ENCODE measurements around the gene CABLES1. TPM values are rescaled to one million over a fixed set of nuclear protein-coding genes. Genes with fewer than 3 reads are reported as not detected.

The CABLES1 gene
- total RNA-seq, 1 experiment from 2014 or later, result 1.7 TPM

- in situ Hi-C loops (cut with HindIII; ENCODE audit: low pct_unique_long_range_greater_than_20kb, low sequenced_read_pairs), result no loop called here
- no peak for DNase-seq (ENCODE audit: low read depth)
Measured at GRCh38 chr18:23243816-23244215, 108.5 kb downstream of the CABLES1 start.

GRCh38 chr18:23244401-23244800 is 109.1 kb downstream of the CABLES1 start:
- in situ Hi-C loops (cut with HindIII; ENCODE audit: low pct_unique_long_range_greater_than_20kb, low sequenced_read_pairs), result no loop called here
- DNase-seq (ENCODE audit: low read depth), result no peak

GRCh38 chr18:23245461-23245860 is 110.2 kb downstream of the CABLES1 start:
- in situ Hi-C loops (cut with HindIII; ENCODE audit: low pct_unique_long_range_greater_than_20kb, low sequenced_read_pairs), result no loop called here
- DNase-seq (ENCODE audit: low read depth), result no peak

GRCh38 chr18:23247331-23247730 is 112.0 kb downstream of the CABLES1 start:
- DNase-seq (ENCODE audit: low read depth), result no peak
- in situ Hi-C loops (cut with HindIII; ENCODE audit: low pct_unique_long_range_greater_than_20kb, low sequenced_read_pairs), result no loop called here

- no peak for DNase-seq (ENCODE audit: low read depth)
- in situ Hi-C loops (cut with HindIII; ENCODE audit: low pct_unique_long_range_greater_than_20kb, low sequenced_read_pairs), result no loop called here
Measured at GRCh38 chr18:23247896-23248295, 112.6 kb downstream of the CABLES1 start.

GRCh38 chr18:23248826-23249225 is 113.5 kb downstream of the CABLES1 start:
- in situ Hi-C loops (cut with HindIII; ENCODE audit: low pct_unique_long_range_greater_than_20kb, low sequenced_read_pairs), result no loop called here
- no peak for DNase-seq (ENCODE audit: low read depth)

- in situ Hi-C loops (cut with HindIII; ENCODE audit: low pct_unique_long_range_greater_than_20kb, low sequenced_read_pairs), result no loop called here
- DNase-seq (ENCODE audit: low read depth), result no peak
Measured at GRCh38 chr18:23249348-23249747, 114.1 kb downstream of the CABLES1 start.

- in situ Hi-C loops (cut with HindIII; ENCODE audit: low pct_unique_long_range_greater_than_20kb, low sequenced_read_pairs), result no loop called here
- DNase-seq (ENCODE audit: low read depth), result no peak
Measured at GRCh38 chr18:23250893-23251656, 115.8 kb downstream of the CABLES1 start.

GRCh38 chr18:23253630-23254029 is 118.3 kb downstream of the CABLES1 start:
- DNase-seq (ENCODE audit: low read depth), result no peak
- in situ Hi-C loops (cut with HindIII; ENCODE audit: low pct_unique_long_range_greater_than_20kb, low sequenced_read_pairs), result no loop called here

GRCh38 chr18:23257137-23257536 is 121.9 kb downstream of the CABLES1 start:
- in situ Hi-C loops (cut with HindIII; ENCODE audit: low pct_unique_long_range_greater_than_20kb, low sequenced_read_pairs), result no loop called here
- no peak for DNase-seq (ENCODE audit: low read depth)

- DNase-seq (ENCODE audit: low read depth), result no peak
- in situ Hi-C loops (cut with HindIII; ENCODE audit: low pct_unique_long_range_greater_than_20kb, low sequenced_read_pairs), result no loop called here
Measured at GRCh38 chr18:23257686-23258565, 122.6 kb downstream of the CABLES1 start.

GRCh38 chr18:23258566-23259469 is 123.5 kb downstream of the CABLES1 start:
- in situ Hi-C loops (cut with HindIII; ENCODE audit: low pct_unique_long_range_greater_than_20kb, low sequenced_read_pairs), result no loop called here
- DNase-seq (ENCODE audit: low read depth), result no peak

GRCh38 chr18:23259701-23260681 is 124.7 kb downstream of the CABLES1 start:
- in situ Hi-C loops (cut with HindIII; ENCODE audit: low pct_unique_long_range_greater_than_20kb, low sequenced_read_pairs), result no loop called here
- peak; percentile 47 for DNase-seq (ENCODE audit: low read depth)

- in situ Hi-C loops (cut with HindIII; ENCODE audit: low pct_unique_long_range_greater_than_20kb, low sequenced_read_pairs), result no loop called here
- no peak for DNase-seq (ENCODE audit: low read depth)
Measured at GRCh38 chr18:23260926-23261590, 125.8 kb downstream of the CABLES1 start.

GRCh38 chr18:23263551-23264235 is 128.4 kb downstream of the CABLES1 start:
- in situ Hi-C loops (cut with HindIII; ENCODE audit: low pct_unique_long_range_greater_than_20kb, low sequenced_read_pairs), result no loop called here
- DNase-seq (ENCODE audit: low read depth), result no peak

- DNase-seq (ENCODE audit: low read depth), result no peak
- in situ Hi-C loops (cut with HindIII; ENCODE audit: low pct_unique_long_range_greater_than_20kb, low sequenced_read_pairs), result no loop called here
Measured at GRCh38 chr18:23265682-23266399, 130.6 kb downstream of the CABLES1 start.
